Endothelial cell of umbilical vein (primary cell): ENCODE results near the gene TRIM45. TPM values are rescaled to one million over a fixed set of nuclear protein-coding genes. Genes with fewer than 3 reads are reported as not detected.

Source experiments
- BruUV-seq: library from RNA; stranded (reverse); fragments of 400-500 nt; replicated peaks from 2 replicates; lab custom pipeline; 2021; lab: Mats Ljungman, UMichigan
- CTCF ChIA-PET: fragments of 300-600, 350-600 bp; sonication (Branson Sonifier 250); formaldehyde crosslinking; loops from one replicate; lab custom pipeline; 2021; ENCODE audit warnings: antibody characterized with exemption, inconsistent platforms; lab: Charles Lee
- POLR2A ChIA-PET: fragments of 300-600, 350-600 bp; sonication (Branson Sonifier 250); formaldehyde crosslinking; loops from one replicate; lab custom pipeline; 2021; ENCODE audit warnings: antibody characterized with exemption, inconsistent platforms; lab: Charles Lee
- DNase-seq: peaks from one replicate; pipeline ENCODE4 v3.0.0-alpha.2; 2011; ENCODE audit warnings: low read depth, low spot score
- FAIRE-seq: peaks from 2 replicates; lab custom pipeline; 2011; peaks lifted over from hg19 to GRCh38; lab: Jason Lieb, UNC
- H2AFZ ChIP-seq: 2 replicates; pipeline ENCODE4 v1.6.0; 2012; ENCODE audit warnings: low read depth, low read length, control low read depth, inconsistent platforms
- H3K27ac ChIP-seq: 2 replicates; pipeline ENCODE4 v1.5.1; 2011; ENCODE audit warnings: low read depth, mild to moderate bottlenecking, control low read depth, low read length, moderate library complexity; ENCODE audit not compliant: insufficient read depth
- H3K27me3 ChIP-seq, 2 experiments: 2 replicates each; pipeline versions ENCODE4 v1.6.0 to v1.6.1; 2011; ENCODE audit warnings: low read length in 2 of 2, mixed read lengths in 1 of 2; ENCODE audit not compliant: control insufficient read depth in 2 of 2, insufficient read depth in 2 of 2
- H3K36me3 ChIP-seq, 2 experiments: 2 replicates in 1 of 2; 3 replicates in 1 of 2; pipeline ENCODE4 v1.5.1; 2011; ENCODE audit warnings: low read length in 2 of 2, mild to moderate bottlenecking in 1 of 2, moderate library complexity in 1 of 2; ENCODE audit not compliant: control insufficient read depth in 2 of 2, insufficient read depth in 2 of 2; ENCODE audit errors: extremely low read depth in 1 of 2
- H3K4me1 ChIP-seq: 3 replicates; pipeline ENCODE4 v1.5.1; 2011; ENCODE audit warnings: mild to moderate bottlenecking, low read length; ENCODE audit not compliant: control insufficient read depth, insufficient read depth; ENCODE audit errors: extremely low read depth
- H3K4me2 ChIP-seq: 2 replicates; pipeline ENCODE4 v1.6.1; 2011; ENCODE audit warnings: low read length, control low read depth, mixed read lengths; ENCODE audit not compliant: insufficient read depth
- H3K4me3 ChIP-seq, 3 experiments: fragments of 200-600 bp in 1 of 3; sonication (generic), shearing (Covaris generic) in 1 of 3; replicated peaks in 1 of 3; 2 replicates each; pipeline ENCODE4 v1.5.1; 2011 to 2016; ENCODE audit warnings: control low read depth in 3 of 3, low read length in 3 of 3, mild to moderate bottlenecking in 2 of 3, inconsistent platforms in 1 of 3, low read depth in 1 of 3, moderate library complexity in 1 of 3; ENCODE audit not compliant: insufficient read depth in 1 of 3
- H3K79me2 ChIP-seq: 2 replicates; pipeline ENCODE4 v1.6.0; 2012; ENCODE audit warnings: low read length, inconsistent platforms; ENCODE audit not compliant: control insufficient read depth, insufficient read depth
- H3K9ac ChIP-seq: replicated peaks from 2 replicates; pipeline ENCODE3; 2011; ENCODE audit warnings: low read length, control low read depth; ENCODE audit not compliant: insufficient read depth; ENCODE audit errors: extremely low read depth
- H3K9me1 ChIP-seq: replicated peaks from 3 replicates; pipeline ENCODE4 v1.6.0; 2011; ENCODE audit warnings: mild to moderate bottlenecking, low read length; ENCODE audit not compliant: control insufficient read depth, insufficient read depth; ENCODE audit errors: extremely low read depth
- H3K9me3 ChIP-seq: replicated peaks from 2 replicates; pipeline ENCODE4 v1.5.1; 2012; ENCODE audit warnings: low read length, inconsistent platforms; ENCODE audit not compliant: control insufficient read depth, insufficient read depth
- H4K20me1 ChIP-seq: replicated peaks from 2 replicates; pipeline ENCODE3; 2011; ENCODE audit warnings: mild to moderate bottlenecking, low read length; ENCODE audit not compliant: control insufficient read depth, insufficient read depth; ENCODE audit errors: extremely low read depth
- EZH2 ChIP-seq: IDR thresholded peaks from 2 replicates; pipeline ENCODE4 v1.6.1; 2012; ENCODE audit warnings: borderline replicate concordance, low read depth, mild to moderate bottlenecking, moderate library complexity, low read length, inconsistent platforms; ENCODE audit not compliant: severe bottlenecking
- FOS ChIP-seq: IDR thresholded peaks from 2 replicates; pipeline ENCODE4 v1.6.1; 2011; ENCODE audit warnings: mild to moderate bottlenecking, low read length, moderate library complexity, borderline replicate concordance; ENCODE audit not compliant: insufficient read depth
- GATA2 ChIP-seq: IDR thresholded peaks from 2 replicates; pipeline ENCODE4 v1.7.0; 2011; ENCODE audit warnings: low read depth, mild to moderate bottlenecking, moderate library complexity, mixed read lengths, low read length; ENCODE audit not compliant: insufficient read length, insufficient read depth
- JUN ChIP-seq: IDR thresholded peaks from 2 replicates; pipeline ENCODE4 v1.6.1; 2011; ENCODE audit warnings: borderline replicate concordance, low read depth; ENCODE audit not compliant: insufficient read length, insufficient read depth
- MYC ChIP-seq: IDR thresholded peaks from one replicate; pipeline ENCODE4 v1.6.1; 2011; ENCODE audit warnings: mild to moderate bottlenecking, low read depth, low read length
- POLR2AphosphoS5 ChIP-seq: IDR thresholded peaks from 2 replicates; pipeline ENCODE4 v1.6.1; 2012; ENCODE audit warnings: low read depth, mild to moderate bottlenecking, control low read depth, low read length, moderate library complexity; ENCODE audit not compliant: insufficient read depth
- dilution Hi-C: fragments of 300-500 bp; cut with MboI; formaldehyde crosslinking; loops from one replicate; pipeline ENCODE4 v1.15.0; 2019; ENCODE audit warnings: low sequenced_read_pairs; ENCODE audit not compliant: extremely low pct_ligation_motif_present
- intact Hi-C: fragments of 100-400 bp; cut with micrococcal nuclease; formaldehyde crosslinking; loops from one replicate; pipeline ENCODE4 v1.10.0; 2022
- polyA plus RNA-seq, 4 experiments: library from polyadenylated mRNA; depleted of rRNA in 3 of 4; stranded (reverse) in 3 of 4; unstranded in 1 of 4; fragments of >200 nt; gene quantifications; 2 replicates each; pipeline versions ENCODE4 v1.2.1 to v1.2.3, GENCODE V29; 2011 to 2012; ENCODE audit warnings: missing spikeins in 1 of 4
- total RNA-seq: library from RNA; stranded (reverse); gene quantifications from 2 replicates; pipeline ENCODE4 v1.2.3, GENCODE V29; 2021
- TF ChIP-seq, protein P1 (sequence below), 2 donors: IDR thresholded peaks; 1 replicate in 1 of 2; 2 replicates in 1 of 2; pipeline ENCODE4 v1.5.1; 2011; ENCODE audit warnings: low read length in 2 of 2, mild to moderate bottlenecking in 2 of 2, moderate library complexity in 2 of 2, control low read depth in 1 of 2, inconsistent platforms in 1 of 2, low read depth in 1 of 2; ENCODE audit not compliant: insufficient read depth in 1 of 2; ENCODE audit errors: extremely low read depth in 1 of 2
- TF ChIP-seq, protein P2 (sequence below): IDR thresholded peaks from 2 replicates; pipeline ENCODE4 v1.6.1; 2011; ENCODE audit not compliant: insufficient read depth, insufficient read length

TRIM45 gene
- total and polyA plus RNA-seq, 2 donors (not counting 3 experiments of a cell fraction or from before 2014, with no cell fraction given): 2.9 to 3.1 TPM

DNA sequence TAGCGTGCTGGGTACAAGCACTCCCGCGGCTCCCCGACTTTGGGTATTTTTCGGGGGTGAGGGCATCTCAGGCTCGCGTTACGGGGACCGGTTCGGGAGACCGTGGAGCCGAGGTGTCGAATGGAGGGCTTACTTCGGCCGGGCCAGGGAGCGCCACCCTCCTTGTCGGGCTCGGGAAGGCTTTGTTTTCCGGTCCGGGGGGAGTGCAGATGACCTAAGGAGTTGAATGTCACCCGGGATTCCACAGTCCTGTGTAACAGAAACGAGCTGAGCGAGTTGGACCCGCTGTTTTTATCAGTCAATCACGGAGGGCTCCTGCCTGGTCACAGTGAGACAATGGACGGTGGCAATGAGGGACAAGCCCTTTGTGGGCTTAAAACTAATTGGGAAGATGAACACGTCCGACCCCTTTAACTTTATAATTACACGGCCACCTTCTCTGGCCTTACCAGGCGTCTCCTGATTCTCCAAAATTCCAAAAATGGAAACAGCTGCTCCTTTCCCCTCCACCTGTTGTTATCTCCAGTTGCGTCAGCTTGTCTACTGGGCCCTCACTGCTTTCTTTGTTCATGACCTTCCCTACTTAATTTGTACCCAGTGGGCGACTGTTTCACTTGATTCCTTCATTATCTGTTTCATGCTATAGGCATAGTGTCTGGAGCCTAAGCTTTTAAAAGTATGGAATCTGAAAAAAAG is 929 bp upstream of the TRIM45 start:
- dilution Hi-C loops: no loop called here
- peak overlapping the region; percentile 97 for H2AFZ ChIP-seq
- no peaks in the 10 kb centered on the region for H3K36me3 ChIP-seq
- CTCF ChIA-PET: interaction anchor here (0.9 to 6.2 kb wide), 15 partner anchors 9 to 631 kb away, joined by 3 to 58 read pairs (median 5); partner anchors contain the start of gene TTF2
- H4K20me1 ChIP-seq: no peaks in the 10 kb centered on the region
- FAIRE-seq: no peak
- peak overlapping the region; percentile 90 for H3K27ac ChIP-seq
- TF ChIP-seq FOS (no peak), GATA2 (no peak), POLR2AphosphoS5 (no peak), MYC (no peak), JUN (no peak), EZH2 (no peak)
- TF ChIP-seq, protein P1, sequence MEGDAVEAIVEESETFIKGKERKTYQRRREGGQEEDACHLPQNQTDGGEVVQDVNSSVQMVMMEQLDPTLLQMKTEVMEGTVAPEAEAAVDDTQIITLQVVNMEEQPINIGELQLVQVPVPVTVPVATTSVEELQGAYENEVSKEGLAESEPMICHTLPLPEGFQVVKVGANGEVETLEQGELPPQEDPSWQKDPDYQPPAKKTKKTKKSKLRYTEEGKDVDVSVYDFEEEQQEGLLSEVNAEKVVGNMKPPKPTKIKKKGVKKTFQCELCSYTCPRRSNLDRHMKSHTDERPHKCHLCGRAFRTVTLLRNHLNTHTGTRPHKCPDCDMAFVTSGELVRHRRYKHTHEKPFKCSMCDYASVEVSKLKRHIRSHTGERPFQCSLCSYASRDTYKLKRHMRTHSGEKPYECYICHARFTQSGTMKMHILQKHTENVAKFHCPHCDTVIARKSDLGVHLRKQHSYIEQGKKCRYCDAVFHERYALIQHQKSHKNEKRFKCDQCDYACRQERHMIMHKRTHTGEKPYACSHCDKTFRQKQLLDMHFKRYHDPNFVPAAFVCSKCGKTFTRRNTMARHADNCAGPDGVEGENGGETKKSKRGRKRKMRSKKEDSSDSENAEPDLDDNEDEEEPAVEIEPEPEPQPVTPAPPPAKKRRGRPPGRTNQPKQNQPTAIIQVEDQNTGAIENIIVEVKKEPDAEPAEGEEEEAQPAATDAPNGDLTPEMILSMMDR (IDR thresholded peaks at IDR 0.05; ENCODE audit: extremely low read depth in 1 of 2, insufficient read depth in 1 of 2, low read depth in 1 of 2, low read length in 2 of 2): no peak
- TF ChIP-seq, protein P2, sequence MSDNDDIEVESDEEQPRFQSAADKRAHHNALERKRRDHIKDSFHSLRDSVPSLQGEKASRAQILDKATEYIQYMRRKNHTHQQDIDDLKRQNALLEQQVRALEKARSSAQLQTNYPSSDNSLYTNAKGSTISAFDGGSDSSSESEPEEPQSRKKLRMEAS: no peak
- no peaks in the 10 kb centered on the region for H3K9me3 ChIP-seq
- peak overlapping the region; percentile 87 for H3K4me2 ChIP-seq
- no peaks in the 10 kb centered on the region for H3K79me2 ChIP-seq
- no peak for DNase-seq
- H3K4me3 ChIP-seq: peak overlapping the region in 2 of 3 experiments; percentile 74 to 86
- BruUV-seq: no TSS peak
- no peaks in the 10 kb centered on the region for H3K9me1 ChIP-seq
- H3K4me1 ChIP-seq: peaks cover 10% of the 10 kb centered on the region
- H3K9ac ChIP-seq: peak overlapping the region; percentile 94
- intact Hi-C loops: loop anchor here (5.0 to 10.0 kb wide), 2 partner anchors 550 to 632 kb away; partner anchors contain the start of gene CD58
- H3K27me3 ChIP-seq: peaks cover 11 to 25% of the 10 kb centered on the region in 2 experiments
- POLR2A ChIA-PET: interaction anchor here (1.1 kb wide), 1 partner anchor 29 kb away, joined by 5 read pairs; no protein-coding TSS in a partner anchor
